Stimulated activated CD4-positive, alpha-beta T cell treated with anti-CD3 and anti-CD28 coated beads, Interleukin-12 subunit alpha, Interleukin-12 subunit beta, amount 100 ng/mL, for 4 hours (primary cell): ENCODE measurements around the gene ERGIC2.

ENCODE experiments used
- DNase-seq: peaks from one replicate; pipeline ENCODE4 v3.0.0-alpha.2; 2020

ERGIC2 gene

DNA sequence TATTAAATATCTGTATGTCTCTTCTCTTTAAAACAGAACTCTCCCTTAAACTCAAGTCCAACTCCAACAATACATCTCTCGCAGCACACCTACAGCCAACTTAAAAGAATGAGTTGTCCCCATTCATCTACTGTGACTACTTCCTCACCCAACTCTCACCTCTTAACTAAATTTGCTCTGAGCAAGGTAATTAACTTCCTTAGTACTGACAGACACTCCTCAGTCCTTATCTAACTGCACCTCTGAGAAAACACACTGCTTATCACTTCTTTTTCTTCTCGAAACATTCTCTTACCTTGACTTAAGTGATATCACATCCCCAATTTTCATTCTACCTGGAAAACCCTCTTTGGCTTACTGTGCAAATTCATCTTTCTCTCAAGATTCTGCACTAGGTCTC lies 7.0 kb downstream of the ERGIC2 start:
- no peak for DNase-seq

DNA sequence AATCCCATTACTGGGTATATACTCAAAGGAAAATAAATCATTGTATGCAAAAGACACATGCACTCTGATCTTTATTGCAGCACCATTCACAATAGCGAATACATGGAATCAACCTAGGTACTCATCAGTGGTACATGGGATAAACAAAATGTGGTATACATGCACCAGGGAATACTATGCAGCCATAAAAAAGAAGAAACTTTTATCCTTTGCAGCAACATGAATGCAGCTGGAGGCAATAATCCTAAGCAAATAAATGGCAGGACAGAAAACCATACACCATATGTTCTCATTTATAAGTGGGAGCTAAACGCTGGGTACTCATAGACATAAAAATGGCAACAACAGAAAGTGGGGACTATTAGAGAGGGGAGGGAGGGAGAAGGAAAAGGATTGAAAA lies 15.9 kb downstream of the ERGIC2 start:
- DNase-seq = no peak

DNA sequence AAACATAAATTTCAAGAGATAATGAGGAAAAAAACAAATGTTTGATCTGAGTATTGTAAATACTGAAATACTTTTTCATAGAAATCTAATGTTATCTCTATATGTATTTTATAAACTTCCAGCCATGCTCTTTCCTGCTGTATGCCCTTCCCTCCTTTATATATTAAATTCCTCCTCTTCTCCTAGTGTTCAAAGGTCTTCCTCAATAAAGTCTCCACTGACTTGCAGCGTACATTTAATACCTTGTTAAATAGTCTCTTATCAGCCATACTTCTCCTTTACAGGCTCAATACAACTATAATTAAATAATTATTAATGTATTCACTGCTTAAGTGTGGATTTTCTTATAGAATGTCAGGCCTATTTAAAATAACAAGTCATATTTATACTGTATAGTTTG lies 26.0 kb downstream of the ERGIC2 start:
- DNase-seq = no peak

GRCh38 chr12:29350080-29350479 lies 30.9 kb downstream of the ERGIC2 start:
- DNase-seq = no peak

DNA sequence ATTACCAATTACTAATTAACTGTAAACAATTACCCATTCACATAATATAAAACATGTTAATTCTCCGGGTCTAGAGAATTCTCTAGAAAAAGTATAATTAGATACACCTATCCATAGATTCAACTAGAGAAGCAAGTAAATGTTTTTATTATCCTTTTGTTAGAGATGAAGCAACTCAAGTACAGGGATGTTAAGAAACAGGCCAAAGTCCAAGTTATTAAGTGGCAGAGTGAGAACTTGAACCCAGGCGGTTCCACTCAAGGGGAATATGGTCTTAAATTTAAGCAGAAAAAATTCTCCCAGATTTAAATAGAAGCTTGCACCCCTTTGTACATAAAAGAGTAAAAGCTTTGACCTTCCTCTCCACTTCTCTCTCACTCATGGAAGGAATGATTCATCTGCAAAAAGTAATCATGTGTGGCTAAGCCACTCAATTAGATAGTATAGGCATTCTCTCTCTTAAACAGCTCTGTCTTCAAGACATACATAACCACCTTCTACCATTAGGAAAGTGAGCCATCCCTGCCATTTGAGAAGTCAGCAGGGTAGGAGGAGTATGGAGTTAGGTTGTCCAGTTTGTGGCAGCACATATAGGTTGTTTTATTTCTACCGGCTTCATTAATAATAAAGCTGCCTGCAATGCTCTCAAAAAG lies 34.1 kb downstream of the ERGIC2 start:
- no peak for DNase-seq

DNA sequence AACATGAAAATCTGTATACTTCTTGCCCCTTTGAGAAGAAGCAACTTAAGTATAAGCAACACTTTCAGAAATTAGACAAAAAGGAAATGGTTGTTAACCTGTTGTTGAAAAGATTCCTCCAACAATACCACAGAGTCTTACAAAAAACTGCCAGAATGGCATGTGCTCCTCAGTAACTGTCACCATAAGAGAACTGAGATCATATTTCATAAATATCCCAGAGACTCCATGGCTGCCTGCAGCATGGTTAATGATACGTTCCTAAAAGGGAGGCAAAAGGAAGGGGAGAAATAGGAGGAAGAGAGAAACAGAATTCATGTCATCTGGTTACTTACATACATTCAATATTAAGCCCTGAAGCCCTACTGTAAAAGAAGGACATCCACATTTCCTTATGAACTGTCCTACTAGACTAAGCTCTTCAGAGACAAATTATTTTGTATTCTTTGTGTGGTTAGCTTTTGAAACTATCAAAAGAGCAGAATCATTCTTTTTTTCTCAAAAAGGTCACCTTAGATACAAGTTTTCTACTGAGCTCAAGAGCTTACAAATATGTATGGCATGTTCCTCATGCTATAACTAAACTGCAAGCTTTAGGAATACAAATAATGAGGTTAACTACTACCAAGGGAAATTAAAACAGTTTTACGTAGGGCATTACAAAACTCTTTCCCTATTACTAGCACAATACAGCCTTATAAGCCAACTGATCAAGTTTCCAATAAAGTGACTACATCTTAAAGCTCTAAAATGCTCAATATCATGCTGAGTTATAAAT lies 37.8 kb downstream of the ERGIC2 start:
- DNase-seq = no peak

DNA sequence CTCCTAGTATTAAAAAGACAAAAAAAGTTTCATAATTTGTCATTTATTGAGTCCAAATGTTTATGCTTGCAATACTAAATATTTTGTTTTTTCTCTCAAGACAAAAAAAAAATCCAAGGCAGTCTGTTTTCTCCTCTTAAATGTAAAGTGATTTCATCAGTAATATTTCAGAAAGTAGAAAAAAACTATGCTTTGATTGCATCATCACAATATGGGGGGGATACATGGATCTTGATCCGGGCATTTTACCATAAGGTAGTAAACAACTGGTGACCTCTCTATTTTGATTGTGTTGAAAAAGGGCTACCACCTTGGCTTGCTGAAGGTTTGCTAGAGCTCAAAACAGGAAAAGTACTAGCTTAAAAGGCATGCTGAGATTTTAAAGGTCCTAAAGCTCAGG lies 43.6 kb downstream of the ERGIC2 start:
- no peak for DNase-seq

- no peak for DNase-seq
Measured at GRCh38 chr12:29334937-29335336, 46.0 kb downstream of the ERGIC2 start.

DNA sequence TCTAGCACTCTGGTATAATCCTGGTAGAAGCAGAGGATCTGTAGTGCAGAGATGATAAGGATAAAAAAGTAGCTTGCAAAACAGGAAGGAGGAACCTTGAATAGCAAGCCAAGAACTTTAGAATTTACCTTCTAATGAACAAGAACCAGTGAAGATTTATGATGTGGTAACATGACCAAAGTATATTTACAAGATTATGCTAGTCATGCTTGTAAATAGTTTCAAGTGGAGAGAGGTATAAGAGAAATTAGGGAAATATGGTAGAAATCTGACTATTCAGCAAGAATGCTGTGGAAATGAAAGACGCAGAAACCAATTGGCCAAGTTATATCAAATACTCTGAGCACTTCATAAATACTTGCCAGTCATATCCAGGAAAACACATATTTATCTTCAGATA lies 47.8 kb downstream of the ERGIC2 start:
- DNase-seq = no peak

- DNase-seq = no peak
Measured at GRCh38 chr12:29329411-29329810, 51.6 kb downstream of the ERGIC2 start.

- no peak for DNase-seq
Measured at GRCh38 chr12:29322157-29322556, 58.8 kb downstream of the ERGIC2 start.

- DNase-seq = no peak
Measured at GRCh38 chr12:29320295-29321085, 60.5 kb downstream of the ERGIC2 start.

DNA sequence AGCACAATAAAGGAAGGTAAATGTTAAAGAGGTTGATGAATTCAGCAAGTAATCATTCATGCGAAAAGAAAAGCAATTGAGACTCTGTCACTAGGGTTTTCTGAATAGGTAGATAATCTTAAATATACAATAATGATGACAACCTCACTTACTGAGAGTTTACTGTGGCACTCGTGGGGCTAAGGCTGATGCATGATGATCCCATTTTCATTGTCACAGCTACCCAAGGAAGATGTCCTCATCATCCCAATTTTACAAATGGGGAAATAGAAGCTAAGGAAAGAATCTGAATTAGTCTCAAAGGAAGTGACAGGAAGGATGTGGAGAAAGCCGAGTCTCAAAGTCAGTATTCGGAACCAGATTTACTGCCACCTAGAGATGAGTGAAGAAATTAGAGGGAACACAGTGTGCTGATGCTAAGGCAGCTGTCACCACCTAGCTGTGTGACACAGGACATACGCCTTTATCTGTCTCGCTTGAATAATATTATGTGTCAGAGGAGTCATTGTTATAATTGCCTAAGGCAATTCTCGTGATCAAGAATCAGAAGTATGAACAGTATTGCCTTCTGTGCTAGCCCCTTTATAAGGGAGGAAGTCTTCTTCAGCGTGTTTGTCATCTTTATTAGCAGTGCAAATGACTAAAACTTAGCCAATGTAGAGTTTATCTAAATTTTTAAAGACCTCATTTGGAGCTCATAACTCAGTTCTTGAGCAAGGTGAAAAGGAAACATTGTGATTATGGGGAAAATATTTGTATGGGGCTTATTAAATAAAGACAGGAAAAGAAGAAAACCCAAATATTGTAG lies 63.2 kb downstream of the ERGIC2 start:
- DNase-seq = peak; percentile 10

GRCh38 chr12:29316752-29317151 lies 64.2 kb downstream of the ERGIC2 start:
- DNase-seq = no peak

- no peak for DNase-seq
Measured at GRCh38 chr12:29314416-29314815, 66.6 kb downstream of the ERGIC2 start.

DNA sequence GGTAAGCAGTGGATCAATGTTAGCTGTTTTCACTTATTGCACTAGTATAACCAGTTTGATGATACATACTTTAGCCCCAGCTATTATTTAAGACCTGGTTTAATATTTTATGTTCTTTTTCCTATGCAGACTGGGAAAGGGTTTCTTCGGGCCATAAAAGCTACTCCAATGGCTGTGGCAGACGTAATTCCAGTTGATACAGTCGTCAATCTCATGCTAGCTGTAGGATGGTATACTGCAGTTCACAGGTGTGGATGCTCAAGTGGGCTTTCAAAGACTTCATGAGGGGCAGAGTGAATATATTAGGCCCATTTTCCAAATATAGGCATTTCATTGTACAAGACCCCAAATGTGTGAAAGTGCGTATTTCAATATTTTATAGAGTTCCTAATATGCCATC lies 70.1 kb downstream of the ERGIC2 start:
- no peak for DNase-seq

GRCh38 chr12:29309320-29309902 lies 71.6 kb downstream of the ERGIC2 start:
- no peak for DNase-seq

DNA sequence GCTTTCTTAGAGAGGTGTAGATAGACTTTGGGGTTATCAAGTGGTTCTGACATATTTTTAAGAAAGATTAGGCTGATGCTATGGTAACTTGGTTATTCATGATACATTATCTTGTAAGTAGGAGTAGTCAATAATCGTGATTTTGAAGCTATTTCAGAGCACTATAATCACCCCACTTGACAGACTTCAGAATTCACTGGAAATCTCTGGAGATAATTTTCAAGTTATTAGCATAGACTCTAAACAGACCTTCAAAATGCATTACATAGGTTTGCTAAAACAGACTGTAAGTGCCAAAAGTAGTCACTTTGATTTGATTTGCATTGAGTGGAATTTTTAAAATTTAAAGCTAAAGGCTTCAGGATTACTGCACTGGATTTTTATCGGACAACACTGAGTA lies 74.3 kb downstream of the ERGIC2 start:
- DNase-seq = no peak

DNA sequence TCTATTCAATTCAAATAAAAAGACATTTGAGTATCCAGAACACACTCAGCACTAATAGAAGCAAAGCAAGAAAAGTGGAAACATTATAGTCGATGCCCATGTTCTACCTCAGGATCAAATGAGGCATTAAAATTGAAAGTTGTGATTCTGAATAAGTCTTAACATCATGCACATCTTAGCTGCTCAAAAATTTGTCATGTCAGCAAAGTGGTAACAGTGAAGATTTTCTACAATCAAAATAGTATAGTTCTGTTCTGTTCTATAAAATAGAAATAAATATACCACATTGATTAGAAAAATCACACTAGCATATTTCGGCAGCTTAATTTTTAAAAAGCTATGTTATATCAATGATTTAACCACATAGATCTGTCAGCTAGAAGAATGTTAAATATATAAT lies 74.7 kb downstream of the ERGIC2 start:
- no peak for DNase-seq

DNA sequence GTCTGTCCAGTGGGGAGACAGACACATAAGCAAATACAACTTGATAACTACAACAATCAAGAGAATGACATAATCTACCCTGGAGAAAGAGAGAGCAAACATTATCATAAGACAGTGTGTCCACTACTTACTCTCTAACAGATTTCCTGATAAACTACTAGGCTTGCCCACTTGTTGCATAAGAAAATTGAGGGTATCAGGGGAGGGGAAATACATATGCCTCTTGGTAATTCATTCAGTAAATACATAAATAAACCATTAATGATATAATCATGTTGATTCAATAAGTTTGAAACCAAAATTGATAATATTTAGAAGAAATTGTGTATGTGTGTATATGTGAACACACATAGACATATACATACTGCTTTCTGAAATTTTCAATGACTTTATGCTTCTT lies 76.6 kb downstream of the ERGIC2 start:
- DNase-seq = no peak

DNA sequence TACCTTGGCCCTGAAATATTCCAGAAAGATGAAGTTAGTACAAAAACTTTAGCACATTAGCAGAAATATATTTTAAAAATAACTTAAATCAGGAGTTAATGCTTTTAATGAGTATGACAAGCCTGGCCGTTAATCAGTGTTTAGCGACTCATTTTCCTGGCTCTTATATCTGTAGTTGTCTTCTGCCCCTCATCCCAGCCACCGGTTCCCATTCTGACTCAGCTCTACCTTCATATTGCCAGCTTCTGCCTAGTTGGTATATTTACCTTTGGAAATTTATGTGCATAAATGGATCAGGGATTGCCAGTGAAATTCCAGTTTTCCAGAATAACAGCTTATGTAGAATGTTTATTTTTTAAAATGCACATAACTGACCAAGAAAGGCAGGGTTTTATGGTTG lies 79.9 kb downstream of the ERGIC2 start:
- no peak for DNase-seq

DNA sequence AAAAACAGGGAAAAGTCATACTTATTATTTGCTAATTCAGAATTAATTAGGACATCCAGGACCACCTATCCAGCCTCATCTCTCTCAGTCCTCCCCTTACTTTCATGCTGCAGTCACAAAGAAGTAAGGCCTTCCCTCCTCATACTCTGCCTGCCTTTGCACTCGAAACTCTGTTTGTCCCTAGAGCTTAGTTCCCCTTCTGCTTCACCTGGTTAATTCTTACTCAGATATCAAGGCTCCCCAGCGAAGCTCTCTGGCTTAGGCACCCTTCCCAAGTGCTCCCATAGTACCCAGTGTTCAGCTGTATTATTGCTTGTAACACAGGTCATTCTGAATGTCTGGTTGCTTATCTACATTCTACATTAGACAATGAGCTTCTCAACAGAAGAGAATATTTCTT lies 81.3 kb downstream of the ERGIC2 start:
- DNase-seq = no peak

- DNase-seq = no peak
Measured at GRCh38 chr12:29291226-29291625, 89.7 kb downstream of the ERGIC2 start.
